GM19239 (cell line): ENCODE data around the gene PPP1R7.
A peak's percentile ranks its signal among the peaks of the same experiment; 100 is the strongest.

ENCODE experiments used
- DNase-seq: peaks from one replicate; pipeline ENCODE4 v3.0.0; 2011; ENCODE audit warnings: low spot score; ENCODE audit not compliant: insufficient read length
- FAIRE-seq: peaks from 2 replicates; lab custom pipeline; 2011; peaks lifted over from hg19 to GRCh38; lab: Jason Lieb, UNC

PPP1R7 gene

DNA sequence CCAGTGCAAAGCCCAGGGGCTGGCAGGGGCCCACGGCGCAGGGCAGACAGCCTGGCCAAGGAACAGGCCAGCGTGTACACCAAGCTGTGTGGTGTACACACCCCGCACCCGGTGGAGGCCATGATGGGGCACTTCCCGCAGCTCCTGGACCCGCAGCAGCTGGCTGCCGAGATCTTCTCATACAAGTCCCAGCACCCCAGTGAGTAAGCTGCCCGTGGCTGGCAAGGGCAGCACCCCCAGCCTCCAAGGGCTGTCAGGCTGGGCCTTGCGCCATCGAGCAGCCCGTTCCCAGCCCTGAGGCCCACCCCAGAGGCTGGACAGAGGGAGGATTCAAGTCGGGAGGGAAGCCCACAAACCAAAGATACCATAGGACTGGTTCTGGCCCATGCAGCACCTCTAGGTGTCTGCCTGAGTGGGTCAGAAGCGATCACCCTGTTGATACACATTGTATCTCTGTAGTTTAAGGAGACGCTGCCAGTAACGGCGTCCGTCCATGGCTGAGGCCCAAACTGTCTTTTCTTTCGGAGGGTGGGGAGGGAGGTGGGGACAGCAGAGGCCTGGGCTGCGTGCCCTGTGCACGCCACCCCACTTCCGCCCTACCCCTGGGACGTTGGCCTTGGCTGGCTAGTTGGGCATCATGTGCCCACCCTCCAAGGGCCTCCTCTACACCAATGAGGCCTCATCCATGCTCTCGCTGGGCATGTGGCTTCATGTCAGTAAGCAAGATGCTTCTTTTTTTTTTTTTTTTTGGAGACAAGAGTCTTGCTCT is 31.3 kb upstream of the PPP1R7 start:
- no peak for FAIRE-seq
- no peak for DNase-seq

DNA sequence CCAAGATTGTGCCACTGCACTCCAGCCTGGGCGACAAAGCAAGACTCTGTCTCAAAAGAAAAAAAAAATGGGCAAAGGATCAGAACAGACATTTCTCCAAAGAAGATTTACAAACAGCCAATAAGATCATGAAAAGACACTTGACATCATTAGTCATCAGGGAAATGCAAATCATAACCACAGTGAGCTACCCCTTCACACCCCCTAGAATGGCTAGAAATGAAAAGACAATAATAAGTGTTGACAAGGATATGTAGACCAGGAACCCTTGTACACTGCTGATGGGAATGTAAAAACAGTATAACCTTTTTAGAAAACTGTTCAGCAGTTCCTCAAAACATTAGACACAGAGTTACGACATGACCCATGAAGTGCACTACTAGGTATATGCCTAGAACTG is 29.8 kb upstream of the PPP1R7 start:
- FAIRE-seq (peak; percentile 31), DNase-seq (no peak)

DNA sequence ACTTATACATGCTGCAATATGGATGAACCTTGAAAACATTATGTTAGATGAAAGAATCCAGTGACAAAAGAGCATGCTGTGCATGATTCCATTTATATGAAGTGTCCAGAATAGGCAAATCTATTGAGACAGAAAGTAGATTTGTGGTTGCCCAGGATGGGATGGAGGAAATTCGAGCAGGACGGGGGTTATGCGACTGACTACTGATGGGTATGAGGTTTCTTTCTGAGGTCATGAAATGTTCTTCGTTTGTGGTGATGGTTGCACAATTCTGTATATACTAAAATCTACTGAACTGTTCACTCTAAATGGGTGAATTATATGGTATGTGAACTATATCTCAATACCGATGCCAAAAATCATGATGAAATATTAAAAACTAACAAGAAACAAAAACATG is 29.3 kb upstream of the PPP1R7 start:
- FAIRE-seq (no peak), DNase-seq (no peak)

DNA sequence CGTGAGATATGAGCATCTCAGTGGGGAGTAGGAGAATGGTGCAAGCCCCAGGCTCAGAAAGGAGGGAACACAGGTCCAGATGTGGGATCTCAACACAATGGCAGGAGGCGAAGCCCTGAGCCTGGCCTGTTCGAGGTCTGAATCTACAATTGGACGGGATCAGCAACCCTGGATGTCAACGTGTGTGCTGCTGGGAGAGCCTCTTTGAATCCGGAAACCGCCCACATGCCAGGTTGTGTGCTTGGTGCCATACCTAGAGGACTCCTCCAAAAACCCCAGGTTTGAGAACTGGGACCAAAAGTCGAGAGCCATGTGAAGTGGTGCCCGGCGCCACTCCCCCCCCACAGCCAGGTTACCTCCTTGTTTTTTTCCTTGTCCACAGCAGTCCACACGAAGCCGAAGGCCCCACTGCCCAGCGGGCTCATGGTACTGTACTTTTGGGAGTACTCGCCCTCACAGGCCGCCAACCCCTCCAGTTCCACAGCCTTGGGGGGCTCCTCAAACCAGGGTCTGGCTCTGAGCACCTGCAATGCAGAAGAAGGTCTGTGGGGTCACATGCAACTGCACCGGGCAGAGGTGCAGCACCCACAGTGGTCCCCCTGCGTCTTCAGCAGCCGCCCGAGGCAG is 27.8 kb upstream of the PPP1R7 start:
- FAIRE-seq: no peak

DNA sequence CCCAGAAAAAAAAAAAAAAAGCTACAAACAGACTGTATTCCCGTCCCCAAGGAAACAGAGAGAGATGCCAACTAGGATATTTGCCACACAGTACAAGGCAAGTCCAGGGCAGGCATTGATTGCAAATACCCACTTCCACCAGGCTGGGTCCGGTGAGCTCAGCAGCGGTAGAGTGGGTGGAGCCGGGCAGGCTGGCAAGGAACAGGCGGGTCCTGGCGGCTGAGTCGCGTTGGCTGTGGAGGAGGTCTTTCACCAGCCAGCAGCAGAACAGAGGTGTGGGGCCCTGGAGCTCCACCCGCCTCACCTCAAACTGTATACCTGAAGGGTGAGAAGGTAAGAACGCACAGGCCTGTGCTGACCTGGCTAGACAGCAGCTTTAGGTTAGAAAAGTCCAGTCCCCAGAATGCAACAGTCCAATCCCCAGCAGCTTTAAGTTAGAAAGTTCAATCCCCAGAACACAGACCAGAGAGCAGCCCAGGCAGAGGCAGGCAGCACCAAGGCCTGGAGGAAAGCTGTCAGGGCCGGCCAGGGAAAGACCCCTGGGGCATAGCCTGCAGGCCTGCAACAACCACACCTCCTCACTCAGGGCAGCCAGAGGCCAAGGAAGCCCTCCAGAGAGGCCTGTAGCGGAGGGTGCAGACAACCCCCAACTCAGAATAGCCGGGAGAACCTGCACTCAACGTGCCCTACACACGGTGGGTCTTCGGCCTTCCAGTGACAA is 26.3 kb upstream of the PPP1R7 start:
- DNase-seq: no peak

More for the DNA sequence above, 27.8 kb upstream of the PPP1R7 start:
- DNase-seq: no peak

DNA sequence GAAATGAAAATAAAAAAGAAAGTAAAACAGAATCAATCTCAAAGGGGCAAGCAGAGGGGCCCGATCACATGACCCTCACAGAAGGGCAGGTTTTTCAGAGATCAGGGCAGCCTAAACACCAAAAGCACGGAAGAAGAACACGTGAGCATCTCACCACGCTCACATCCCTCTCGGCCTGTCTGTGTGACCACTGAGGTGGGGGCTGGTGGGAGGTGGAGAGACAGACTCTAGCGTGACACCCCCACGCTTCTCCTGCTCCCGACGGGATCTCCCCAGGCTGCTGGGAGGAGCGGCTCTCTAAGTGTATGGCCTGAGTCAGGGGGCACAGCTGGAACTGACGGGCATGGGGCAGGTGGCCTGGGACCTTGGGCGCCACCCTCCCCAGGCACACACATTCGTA is 24.6 kb upstream of the PPP1R7 start:
- DNase-seq (no peak), FAIRE-seq (no peak)

More for the DNA sequence above, 26.3 kb upstream of the PPP1R7 start:
- FAIRE-seq: no peak

DNA sequence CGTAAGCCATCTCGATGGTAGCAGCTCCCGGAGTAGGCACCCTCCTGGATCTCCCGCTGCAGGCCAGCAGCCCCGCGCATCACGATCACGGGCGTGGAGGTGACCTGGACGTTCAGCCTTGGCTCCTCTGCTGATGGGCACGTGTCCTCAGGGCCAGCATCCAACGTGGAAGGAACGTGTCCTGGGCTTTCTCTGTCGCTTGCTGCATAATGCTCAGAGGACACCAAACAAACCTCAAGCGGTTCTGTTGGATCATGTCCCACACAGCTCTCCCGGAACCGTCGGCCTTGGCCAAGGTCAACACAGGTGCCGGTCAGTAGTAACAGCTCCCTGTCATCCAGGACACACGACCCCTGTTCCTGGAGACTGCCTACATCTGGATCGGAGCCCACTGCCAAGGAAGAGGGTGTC is 24.1 kb upstream of the PPP1R7 start:
- FAIRE-seq (no peak), DNase-seq (no peak)

DNA sequence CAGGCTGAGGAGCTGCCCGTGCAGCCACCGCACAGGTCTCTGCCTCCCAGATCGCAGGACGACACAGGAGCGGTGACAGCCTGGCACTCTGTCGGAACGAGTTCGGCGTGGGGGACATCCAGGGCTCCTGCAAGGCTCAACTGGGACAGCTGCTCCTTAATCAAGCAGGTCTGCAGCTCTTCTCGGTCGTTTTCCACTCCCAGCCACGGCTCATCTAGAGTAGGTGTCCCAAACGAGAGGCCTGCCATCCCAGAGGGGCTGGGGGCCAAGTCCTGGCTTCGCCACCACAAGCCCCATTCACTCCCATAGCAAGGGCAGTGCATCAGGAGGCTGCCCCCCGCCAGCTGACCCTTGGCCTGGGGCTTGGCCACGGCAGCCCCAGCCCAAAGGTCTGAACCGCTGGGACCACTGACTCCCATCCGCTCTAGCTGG is 23.5 kb upstream of the PPP1R7 start:
- no peak for DNase-seq
- FAIRE-seq: no peak

DNA sequence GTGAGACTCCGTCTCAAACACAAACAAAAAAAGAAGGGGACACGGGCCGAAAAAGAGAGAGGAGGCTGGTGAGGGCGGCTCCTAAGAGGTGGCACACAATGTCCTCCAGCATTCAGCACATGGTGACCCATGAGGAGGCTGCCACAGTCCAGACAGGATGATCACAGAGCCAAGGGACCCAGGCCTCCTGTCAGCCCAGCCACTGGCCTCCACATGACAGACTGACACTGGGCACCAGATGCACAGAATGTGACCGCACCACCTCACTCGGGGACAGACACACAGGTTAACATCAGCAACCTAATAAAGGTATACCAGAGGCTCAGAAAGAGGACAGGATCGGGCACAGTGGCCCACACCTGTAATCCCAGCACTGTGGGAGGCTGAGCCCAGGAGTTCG is 22.0 kb upstream of the PPP1R7 start:
- DNase-seq: no peak
- FAIRE-seq: no peak

DNA sequence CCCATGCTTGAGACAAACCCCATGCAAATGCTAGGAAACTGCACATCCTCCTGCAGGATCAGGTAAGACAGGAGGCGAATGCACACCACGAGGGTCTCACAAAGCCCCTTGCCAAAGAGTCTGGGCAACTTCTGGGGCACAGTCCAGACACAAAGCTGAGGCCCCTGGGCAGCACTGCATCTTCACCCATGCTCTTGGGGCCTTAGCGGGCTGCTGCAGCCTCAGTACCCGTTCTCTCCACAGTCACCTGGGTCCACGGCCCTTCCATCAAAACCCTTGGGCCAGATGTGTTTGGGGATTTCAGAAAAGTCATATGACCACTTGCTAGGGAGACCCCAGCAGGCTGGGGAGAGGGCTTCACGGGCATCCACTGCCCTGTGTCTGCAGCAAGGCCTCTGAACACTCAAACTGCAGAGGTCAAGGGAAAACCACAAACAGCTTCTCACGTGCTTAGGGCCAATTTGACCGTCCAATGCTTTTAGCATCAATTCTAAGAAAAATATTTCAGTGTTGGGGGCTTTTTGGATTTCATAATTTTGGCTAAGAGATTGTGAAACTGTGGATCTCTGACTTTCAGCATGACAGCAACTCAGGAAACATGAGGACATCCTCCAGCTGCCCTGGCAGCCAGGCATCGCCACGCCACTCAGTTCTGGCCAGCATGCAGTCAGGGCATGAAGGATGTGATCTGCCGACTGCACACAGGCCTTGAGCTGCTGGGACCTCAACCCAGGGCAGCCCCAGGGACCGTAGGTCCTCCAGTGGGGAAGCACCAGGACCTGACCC is 21.0 kb upstream of the PPP1R7 start:
- DNase-seq (peak; percentile 36), FAIRE-seq (peak; percentile 64)

DNA sequence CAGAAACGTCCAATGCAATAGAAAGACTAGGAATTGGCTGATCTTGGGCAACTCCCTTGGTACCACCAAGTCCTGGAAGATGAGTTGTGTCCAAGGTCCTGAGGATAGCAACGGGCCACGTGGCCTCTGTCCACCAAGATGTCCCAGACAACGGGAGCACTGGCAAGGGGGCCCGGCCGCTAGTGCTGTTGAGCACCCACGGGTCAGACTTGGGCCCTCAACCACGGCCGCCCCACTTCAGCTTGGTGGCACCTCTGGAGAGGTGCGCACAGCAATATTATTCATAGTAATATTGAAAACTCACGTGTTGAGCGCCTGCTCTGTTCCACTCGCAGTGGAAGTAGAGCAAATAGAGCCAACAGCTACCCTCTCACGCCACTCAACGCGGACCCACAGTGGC is 20.0 kb upstream of the PPP1R7 start:
- DNase-seq (no peak), FAIRE-seq (no peak)

DNA sequence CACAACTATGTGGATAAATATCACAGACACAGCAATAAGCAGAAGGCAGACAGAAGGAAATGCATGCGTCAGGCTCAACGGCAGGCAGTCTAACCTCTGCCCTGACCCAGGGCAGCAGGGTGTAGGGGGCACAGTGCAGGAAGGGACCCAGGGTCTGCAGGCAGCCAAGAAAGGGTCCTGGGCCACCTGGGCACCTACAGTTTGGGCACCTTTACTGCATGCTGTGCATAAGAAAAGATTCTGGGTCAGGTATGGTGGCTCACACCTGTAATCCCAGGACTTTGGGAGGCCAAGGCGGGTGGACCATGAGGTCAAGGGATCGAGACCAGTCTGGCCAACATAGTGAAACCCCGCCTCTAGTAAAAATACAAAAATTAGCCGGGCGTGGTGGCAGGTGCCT is 18.7 kb upstream of the PPP1R7 start:
- FAIRE-seq: no peak

DNA sequence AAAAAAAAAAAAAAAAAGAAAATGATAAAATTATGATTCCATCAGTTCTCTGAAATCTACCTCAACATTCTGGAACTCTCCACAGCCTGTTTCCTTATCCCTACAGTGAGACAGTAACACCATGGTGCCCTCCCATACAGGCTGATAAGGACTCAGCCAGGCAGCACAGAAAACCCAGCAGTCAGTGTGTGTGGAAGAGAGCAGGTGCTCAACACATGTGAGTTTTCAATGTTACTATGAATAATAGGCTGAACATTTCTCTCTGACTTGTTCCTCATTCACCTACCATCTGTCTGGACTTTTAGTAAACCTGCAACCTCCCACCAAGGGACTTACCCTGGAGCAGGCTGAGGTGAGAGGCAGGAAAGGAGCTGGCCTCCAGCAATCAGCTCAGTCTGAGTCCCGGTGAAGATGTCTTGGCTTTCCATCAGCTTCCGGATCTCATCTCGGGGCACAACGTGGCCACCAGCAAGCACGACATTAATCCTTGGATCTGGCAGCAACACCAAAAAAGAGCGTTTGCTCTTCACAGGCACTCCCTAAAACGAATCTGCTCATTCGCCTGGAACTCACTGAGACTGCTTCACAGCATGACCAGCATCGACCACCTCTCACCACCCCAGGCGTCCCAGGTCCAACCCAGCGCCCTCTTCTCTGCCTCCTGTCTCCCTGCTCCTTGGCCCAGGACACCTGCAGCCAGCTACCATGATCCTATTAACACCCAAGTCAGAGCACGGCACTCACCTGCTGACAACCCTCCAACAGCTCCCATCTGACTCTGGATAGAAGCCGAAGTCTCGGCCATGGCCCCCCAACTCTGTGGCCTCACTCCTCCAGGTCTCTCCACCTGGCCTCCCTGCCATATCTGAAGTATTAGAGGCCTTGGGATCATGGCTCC is 17.5 kb upstream of the PPP1R7 start:
- no peak for FAIRE-seq

More for the DNA sequence above, 18.7 kb upstream of the PPP1R7 start:
- no peak for DNase-seq

DNA sequence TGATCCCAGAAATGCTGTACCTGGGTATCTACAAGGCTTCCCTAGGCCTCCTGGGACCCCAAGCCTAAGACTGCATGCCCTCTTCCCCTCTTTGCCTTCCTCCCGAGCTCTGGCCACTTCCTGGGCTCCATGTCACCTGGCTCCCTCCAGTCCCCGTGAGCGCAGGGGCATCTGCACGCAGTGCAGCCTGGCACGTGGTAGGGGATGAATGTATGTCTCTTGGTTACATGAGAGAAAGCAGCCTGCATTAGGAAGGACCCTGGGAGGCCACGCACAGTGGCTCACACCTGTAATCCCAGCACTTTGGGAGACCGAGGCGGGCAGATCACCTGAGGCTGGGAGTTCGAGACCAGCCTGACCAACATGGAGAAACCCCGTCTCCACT is 16.8 kb upstream of the PPP1R7 start:
- DNase-seq (no peak), FAIRE-seq (no peak)

More for the DNA sequence above, 17.5 kb upstream of the PPP1R7 start:
- no peak for DNase-seq

DNA sequence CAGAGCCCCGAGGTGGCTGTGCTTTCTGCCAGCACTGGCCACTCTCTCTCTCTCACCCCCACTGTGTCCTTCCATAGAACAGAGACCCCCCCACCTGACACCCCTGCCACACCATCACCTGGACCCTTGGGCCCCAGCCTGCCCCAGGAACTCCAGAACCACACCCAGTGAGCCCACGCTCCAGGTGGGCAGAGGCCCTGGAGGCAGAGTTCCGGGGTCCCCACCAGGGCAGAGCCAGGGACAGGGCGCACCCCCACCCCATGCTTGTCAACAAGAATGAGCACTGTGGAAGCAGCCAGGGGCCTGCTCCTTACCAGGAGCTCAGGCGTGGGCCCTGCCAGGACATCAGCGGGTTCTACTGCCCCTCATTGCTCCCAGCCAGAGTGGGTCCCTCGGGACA is 15.6 kb upstream of the PPP1R7 start:
- no peak for DNase-seq
- FAIRE-seq: no peak

DNA sequence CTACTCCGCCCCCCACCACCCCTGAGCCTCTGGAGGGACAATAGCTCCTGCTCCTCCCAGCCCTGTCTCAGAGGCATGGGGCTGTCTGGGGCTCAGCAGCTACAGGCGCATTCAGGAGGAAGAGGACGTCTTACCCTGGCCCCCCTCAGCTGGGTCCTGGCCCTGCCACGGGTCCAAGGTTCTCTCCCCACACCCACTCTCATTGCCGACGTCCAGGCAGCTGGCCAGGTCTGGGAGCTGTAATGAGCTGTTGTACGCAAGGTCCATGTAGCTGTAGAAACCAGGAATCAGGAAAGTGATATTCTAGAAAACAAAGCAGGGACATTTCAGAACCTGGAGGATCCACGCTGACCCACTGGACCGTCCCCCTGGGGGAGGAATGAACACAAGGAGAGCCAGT is 14.5 kb upstream of the PPP1R7 start:
- DNase-seq (no peak), FAIRE-seq (no peak)

DNA sequence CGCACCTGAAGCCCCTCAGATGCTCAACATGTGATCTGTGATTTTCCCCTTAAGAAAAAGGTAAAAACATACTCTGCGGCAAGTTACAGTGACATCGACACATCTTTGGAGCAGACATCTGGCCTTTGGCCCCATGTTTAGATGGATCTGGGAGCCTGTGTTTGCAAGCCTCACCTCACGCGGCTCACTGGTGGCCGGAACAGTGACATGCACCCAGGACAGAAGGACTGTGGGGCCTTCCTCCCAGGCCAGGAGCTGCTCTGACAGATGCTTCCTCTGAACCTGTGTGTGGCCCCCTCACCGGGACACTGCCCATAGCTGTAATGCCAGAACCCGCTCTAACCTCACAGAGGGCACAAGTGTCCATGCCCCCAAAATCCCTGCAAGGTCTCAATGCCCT is 14.1 kb upstream of the PPP1R7 start:
- FAIRE-seq: no peak
- DNase-seq: no peak

DNA sequence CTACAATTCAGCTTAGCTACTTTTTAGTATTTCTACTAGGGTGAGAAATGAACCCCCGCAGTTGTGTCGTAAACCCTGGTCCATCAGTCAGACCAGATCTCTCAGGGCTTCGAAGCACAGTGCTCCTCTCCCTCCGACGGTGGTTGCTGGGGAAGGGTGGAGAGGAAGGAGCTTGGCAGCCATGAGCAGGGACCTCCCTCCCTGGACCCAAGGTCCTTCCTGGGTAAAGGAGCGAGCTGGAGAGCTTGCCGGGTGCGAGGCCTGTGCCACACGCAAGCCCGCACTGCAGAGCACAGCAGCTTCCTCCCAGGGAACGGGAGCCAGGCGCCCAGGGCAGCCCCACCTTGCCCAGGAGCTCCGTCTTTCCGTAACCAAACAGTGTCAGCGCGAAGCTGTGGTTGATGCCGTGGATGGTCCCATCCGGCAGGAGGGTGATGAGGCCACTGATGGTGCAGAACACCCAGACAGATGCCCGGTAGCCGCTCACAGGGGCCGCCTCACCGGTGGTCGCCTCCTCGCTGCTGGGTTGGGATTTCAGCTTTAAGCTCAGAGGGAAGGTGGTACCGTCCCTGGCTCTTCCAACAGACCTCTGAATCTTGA is 13.5 kb upstream of the PPP1R7 start:
- no peak for FAIRE-seq
- no peak for DNase-seq
